ENCODE results near the gene HMOX1.

- TF ChIP-seq CTCF (IDR thresholded peaks at IDR 0.05): no peak
- no peak for TF ChIP-seq POLR2A (IDR thresholded peaks at IDR 0.05)
- no peak for TF ChIP-seq EP300 (IDR thresholded peaks at IDR 0.05; ENCODE audit: low read depth)
- peak in 1 of 3 donors; percentile 60 for TF ChIP-seq POLR2AphosphoS5 (IDR thresholded peaks at IDR 0.05)
Measured at GRCh38 chr22:35380013-35380412, 883 bp upstream of the HMOX1 start.

Measured in transverse colon (tissue), 4 donors.